ENCODE measurements around the gene ANAPC5. TPM values are rescaled to one million over a fixed set of nuclear protein-coding genes. Genes with fewer than 3 reads are reported as not detected.
"Not testable (repeated sequence)": the region's sequence is repeated elsewhere in the genome, so short reads cannot be mapped to it uniquely, and the experiment has no call there.

ANAPC5 gene
- total RNA-seq, 1 donor from 2014 or later = 85.8 TPM

GRCh38 chr12:121284551-121285390 is 67.4 kb downstream of the ANAPC5 start:
- no peaks in the 10 kb centered on the region for H3K27me3 Mint-ChIP-seq (ENCODE audit: low read depth, unreplicated experiment)
- H3K79me2 ChIP-seq (ENCODE audit: insufficient read depth, low read length) = peaks cover 3% of the 10 kb centered on the region
- FAIRE-seq = no peak
- H4K20me1 ChIP-seq (ENCODE audit: insufficient read depth, low read length) = peaks cover 51% of the 10 kb centered on the region
- H3K27me3 ChIP-seq (ENCODE audit: insufficient read depth, low read length) = no peaks in the 10 kb centered on the region
- H3K4me1 ChIP-seq (ENCODE audit: insufficient read depth, low read length) = peaks cover under 1% of the 10 kb centered on the region
- no peak overlapping the region for H3K27ac ChIP-seq (ENCODE audit: low read depth, low read length)
- no peak overlapping the region for H3K27ac Mint-ChIP-seq (ENCODE audit: unreplicated experiment)
- no peak for DNase-seq (ENCODE audit: low read depth)
- H3K36me3 Mint-ChIP-seq (ENCODE audit: low read depth, unreplicated experiment) = peaks cover 3% of the 10 kb centered on the region
- peaks cover 3% of the 10 kb centered on the region for H3K4me1 Mint-ChIP-seq (ENCODE audit: low read depth, unreplicated experiment)
- H3K36me3 ChIP-seq (ENCODE audit: insufficient read depth, low read length) = peaks cover 2% of the 10 kb centered on the region
- no peak overlapping the region for H3K9ac ChIP-seq (ENCODE audit: low read length)
- no peak overlapping the region for H3K4me3 Mint-ChIP-seq (ENCODE audit: unreplicated experiment)
- H3K9me3 ChIP-seq (ENCODE audit: insufficient read depth, low read depth, low read length) = no peaks in the 10 kb centered on the region
- H3K4me3 ChIP-seq (ENCODE audit: insufficient read depth, low read depth, low read length) = no peak overlapping the region
- no peaks in the 10 kb centered on the region for H3K9me3 Mint-ChIP-seq (ENCODE audit: unreplicated experiment)
- H3K4me2 ChIP-seq (ENCODE audit: low read length) = no peak overlapping the region
- no peak overlapping the region for H2AFZ ChIP-seq (ENCODE audit: low read depth, low read length)
- TF ChIP-seq, protein P1, sequence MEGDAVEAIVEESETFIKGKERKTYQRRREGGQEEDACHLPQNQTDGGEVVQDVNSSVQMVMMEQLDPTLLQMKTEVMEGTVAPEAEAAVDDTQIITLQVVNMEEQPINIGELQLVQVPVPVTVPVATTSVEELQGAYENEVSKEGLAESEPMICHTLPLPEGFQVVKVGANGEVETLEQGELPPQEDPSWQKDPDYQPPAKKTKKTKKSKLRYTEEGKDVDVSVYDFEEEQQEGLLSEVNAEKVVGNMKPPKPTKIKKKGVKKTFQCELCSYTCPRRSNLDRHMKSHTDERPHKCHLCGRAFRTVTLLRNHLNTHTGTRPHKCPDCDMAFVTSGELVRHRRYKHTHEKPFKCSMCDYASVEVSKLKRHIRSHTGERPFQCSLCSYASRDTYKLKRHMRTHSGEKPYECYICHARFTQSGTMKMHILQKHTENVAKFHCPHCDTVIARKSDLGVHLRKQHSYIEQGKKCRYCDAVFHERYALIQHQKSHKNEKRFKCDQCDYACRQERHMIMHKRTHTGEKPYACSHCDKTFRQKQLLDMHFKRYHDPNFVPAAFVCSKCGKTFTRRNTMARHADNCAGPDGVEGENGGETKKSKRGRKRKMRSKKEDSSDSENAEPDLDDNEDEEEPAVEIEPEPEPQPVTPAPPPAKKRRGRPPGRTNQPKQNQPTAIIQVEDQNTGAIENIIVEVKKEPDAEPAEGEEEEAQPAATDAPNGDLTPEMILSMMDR (IDR thresholded peaks at IDR 0.05; ENCODE audit: insufficient read depth, low read depth, low read length) = no peak
- TF ChIP-seq EZH2 (IDR thresholded peaks at IDR 0.05; ENCODE audit: insufficient read depth, low read length) = no peak

DNA sequence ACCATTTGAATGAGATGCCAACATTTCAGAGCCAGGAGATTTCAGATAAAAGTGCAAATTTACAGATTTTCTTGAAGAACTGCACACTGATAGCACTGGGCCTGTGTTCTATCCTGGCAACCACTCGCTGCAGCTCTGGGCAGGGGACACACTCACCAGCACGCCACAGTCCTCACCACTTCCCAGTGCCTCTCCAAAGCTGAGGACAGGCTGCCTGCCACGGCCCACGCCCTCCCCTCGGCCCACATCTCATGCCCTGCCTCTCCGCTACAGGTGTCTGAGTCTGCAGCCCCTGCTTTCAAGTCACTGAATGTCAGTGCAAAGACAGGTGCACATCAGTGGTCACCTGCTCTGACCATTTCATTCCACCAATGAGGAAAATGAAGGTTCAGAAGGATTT is 68.4 kb downstream of the ANAPC5 start:
- peaks cover 10% of the 10 kb centered on the region for H3K4me1 ChIP-seq (ENCODE audit: insufficient read depth, low read length)
- H3K36me3 Mint-ChIP-seq (ENCODE audit: low read depth, unreplicated experiment) = peaks cover 3% of the 10 kb centered on the region
- no peak for FAIRE-seq
- H3K27ac Mint-ChIP-seq (ENCODE audit: unreplicated experiment) = no peak overlapping the region
- H3K4me1 Mint-ChIP-seq (ENCODE audit: low read depth, unreplicated experiment) = peaks cover 3% of the 10 kb centered on the region
- H3K4me3 ChIP-seq (ENCODE audit: insufficient read depth, low read depth, low read length) = no peak overlapping the region
- no peak overlapping the region for H3K4me3 Mint-ChIP-seq (ENCODE audit: unreplicated experiment)
- H3K27me3 Mint-ChIP-seq (ENCODE audit: low read depth, unreplicated experiment) = no peaks in the 10 kb centered on the region
- H3K79me2 ChIP-seq (ENCODE audit: insufficient read depth, low read length) = peaks cover 3% of the 10 kb centered on the region
- H3K27ac ChIP-seq (ENCODE audit: low read depth, low read length) = no peak overlapping the region
- no peak overlapping the region for H2AFZ ChIP-seq (ENCODE audit: low read depth, low read length)
- DNase-seq (ENCODE audit: low read depth) = no peak
- TF ChIP-seq, protein P1 (IDR thresholded peaks at IDR 0.05; ENCODE audit: insufficient read depth, low read depth, low read length) = no peak
- TF ChIP-seq EZH2 (IDR thresholded peaks at IDR 0.05; ENCODE audit: insufficient read depth, low read length) = no peak
- H3K9ac ChIP-seq (ENCODE audit: low read length) = no peak overlapping the region
- no peaks in the 10 kb centered on the region for H3K27me3 ChIP-seq (ENCODE audit: insufficient read depth, low read length)
- H3K4me2 ChIP-seq (ENCODE audit: low read length) = no peak overlapping the region
- peaks cover 2% of the 10 kb centered on the region for H3K36me3 ChIP-seq (ENCODE audit: insufficient read depth, low read length)
- H3K9me3 Mint-ChIP-seq (ENCODE audit: unreplicated experiment) = no peaks in the 10 kb centered on the region
- H3K9me3 ChIP-seq (ENCODE audit: insufficient read depth, low read depth, low read length) = no peaks in the 10 kb centered on the region
- peaks cover 59% of the 10 kb centered on the region for H4K20me1 ChIP-seq (ENCODE audit: insufficient read depth, low read length)

DNA sequence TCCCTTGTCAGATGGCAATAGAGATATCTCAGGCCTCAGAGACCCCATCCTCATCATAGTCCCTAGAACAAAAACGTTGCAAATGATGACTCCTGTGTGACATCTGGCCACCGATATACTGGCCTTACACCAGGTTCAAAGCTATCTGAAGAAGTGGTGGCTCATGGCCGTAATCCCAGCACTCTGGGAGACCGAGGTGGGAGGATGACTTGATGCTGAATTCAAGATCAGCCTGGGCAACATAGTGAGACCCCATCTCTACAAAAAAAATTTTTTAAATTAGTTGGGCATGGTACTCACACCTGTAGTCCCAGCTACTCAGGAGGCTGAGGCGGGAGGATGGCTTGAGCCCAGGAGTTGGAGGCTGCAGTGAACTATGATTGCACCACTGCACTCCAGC is 68.8 kb downstream of the ANAPC5 start:
- H3K27me3 Mint-ChIP-seq (ENCODE audit: low read depth, unreplicated experiment) = no peaks in the 10 kb centered on the region
- Histone ChIP-seq H3K79me2 (ENCODE audit: insufficient read depth, low read length) (peaks cover 1% of the 10 kb centered on the region), H2AFZ (ENCODE audit: low read depth, low read length) (no peak overlapping the region), H4K20me1 (ENCODE audit: insufficient read depth, low read length) (peaks cover 60% of the 10 kb centered on the region), H3K4me1 (ENCODE audit: insufficient read depth, low read length) (peaks cover 15% of the 10 kb centered on the region), H3K27ac (ENCODE audit: low read depth, low read length) (no peak overlapping the region), H3K4me3 (ENCODE audit: insufficient read depth, low read depth, low read length) (no peak overlapping the region), H3K27me3 (ENCODE audit: insufficient read depth, low read length) (no peaks in the 10 kb centered on the region), H3K9ac (ENCODE audit: low read length) (no peak overlapping the region), H3K36me3 (ENCODE audit: insufficient read depth, low read length) (peaks cover 2% of the 10 kb centered on the region), H3K9me3 (ENCODE audit: insufficient read depth, low read depth, low read length) (no peaks in the 10 kb centered on the region), H3K4me2 (ENCODE audit: low read length) (no peak overlapping the region)
- TF ChIP-seq, protein P1 (IDR thresholded peaks at IDR 0.05; ENCODE audit: insufficient read depth, low read depth, low read length) = no peak
- TF ChIP-seq EZH2 (IDR thresholded peaks at IDR 0.05; ENCODE audit: insufficient read depth, low read length) = no peak
- peaks cover 5% of the 10 kb centered on the region for H3K36me3 Mint-ChIP-seq (ENCODE audit: low read depth, unreplicated experiment)
- no peak overlapping the region for H3K27ac Mint-ChIP-seq (ENCODE audit: unreplicated experiment)
- H3K4me3 Mint-ChIP-seq (ENCODE audit: unreplicated experiment) = no peak overlapping the region
- FAIRE-seq (no peak), DNase-seq (ENCODE audit: low read depth) (no peak)
- no peaks in the 10 kb centered on the region for H3K9me3 Mint-ChIP-seq (ENCODE audit: unreplicated experiment)
- peaks cover under 1% of the 10 kb centered on the region for H3K4me1 Mint-ChIP-seq (ENCODE audit: low read depth, unreplicated experiment)

DNA sequence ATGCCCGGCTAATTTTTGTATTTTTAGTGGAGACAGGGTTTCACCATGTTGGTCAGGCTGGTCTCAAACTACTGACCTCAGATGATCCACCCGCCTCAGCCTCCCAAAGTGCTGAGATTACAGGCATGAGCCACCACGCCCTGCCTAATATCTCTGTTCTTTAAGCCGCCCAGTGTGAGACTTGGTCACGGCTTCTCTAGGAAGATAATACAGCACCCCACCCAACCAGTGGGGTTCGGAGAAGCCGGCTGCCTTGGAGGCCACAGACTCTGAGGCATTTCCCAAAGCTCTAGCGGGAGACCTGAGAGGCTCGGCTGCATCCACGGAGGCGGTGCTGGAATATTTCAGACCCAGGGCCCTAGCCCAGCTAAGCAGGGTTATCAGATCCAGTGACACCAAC is 69.3 kb downstream of the ANAPC5 start:
- not testable (repeated sequence) for H3K36me3 ChIP-seq (ENCODE audit: insufficient read depth, low read length); H3K9me3 ChIP-seq (ENCODE audit: insufficient read depth, low read depth, low read length); H3K4me1 Mint-ChIP-seq (ENCODE audit: low read depth, unreplicated experiment); H3K36me3 Mint-ChIP-seq (ENCODE audit: low read depth, unreplicated experiment); H3K9me3 Mint-ChIP-seq (ENCODE audit: unreplicated experiment); FAIRE-seq; H3K27ac Mint-ChIP-seq (ENCODE audit: unreplicated experiment); H2AFZ ChIP-seq (ENCODE audit: low read depth, low read length); H3K4me2 ChIP-seq (ENCODE audit: low read length); H3K27me3 ChIP-seq (ENCODE audit: insufficient read depth, low read length); H3K27me3 Mint-ChIP-seq (ENCODE audit: low read depth, unreplicated experiment); DNase-seq (ENCODE audit: low read depth); H3K4me3 ChIP-seq (ENCODE audit: insufficient read depth, low read depth, low read length); H3K4me3 Mint-ChIP-seq (ENCODE audit: unreplicated experiment); H3K79me2 ChIP-seq (ENCODE audit: insufficient read depth, low read length); H3K9ac ChIP-seq (ENCODE audit: low read length); H3K27ac ChIP-seq (ENCODE audit: low read depth, low read length)
- peaks cover 16% of the 10 kb centered on the region for H3K4me1 ChIP-seq (ENCODE audit: insufficient read depth, low read length)
- H4K20me1 ChIP-seq (ENCODE audit: insufficient read depth, low read length) = peaks cover 60% of the 10 kb centered on the region
